Non-pigmented ciliary epithelial cell (primary cell): ENCODE results near the gene MAGI3.
A peak's percentile ranks its signal among the peaks of the same experiment; 100 is the strongest.

Source experiments
- DNase-seq: peaks from one replicate; pipeline ENCODE4 v3.0.0-alpha.2; 2010; ENCODE audit warnings: low read depth

MAGI3 gene

DNA sequence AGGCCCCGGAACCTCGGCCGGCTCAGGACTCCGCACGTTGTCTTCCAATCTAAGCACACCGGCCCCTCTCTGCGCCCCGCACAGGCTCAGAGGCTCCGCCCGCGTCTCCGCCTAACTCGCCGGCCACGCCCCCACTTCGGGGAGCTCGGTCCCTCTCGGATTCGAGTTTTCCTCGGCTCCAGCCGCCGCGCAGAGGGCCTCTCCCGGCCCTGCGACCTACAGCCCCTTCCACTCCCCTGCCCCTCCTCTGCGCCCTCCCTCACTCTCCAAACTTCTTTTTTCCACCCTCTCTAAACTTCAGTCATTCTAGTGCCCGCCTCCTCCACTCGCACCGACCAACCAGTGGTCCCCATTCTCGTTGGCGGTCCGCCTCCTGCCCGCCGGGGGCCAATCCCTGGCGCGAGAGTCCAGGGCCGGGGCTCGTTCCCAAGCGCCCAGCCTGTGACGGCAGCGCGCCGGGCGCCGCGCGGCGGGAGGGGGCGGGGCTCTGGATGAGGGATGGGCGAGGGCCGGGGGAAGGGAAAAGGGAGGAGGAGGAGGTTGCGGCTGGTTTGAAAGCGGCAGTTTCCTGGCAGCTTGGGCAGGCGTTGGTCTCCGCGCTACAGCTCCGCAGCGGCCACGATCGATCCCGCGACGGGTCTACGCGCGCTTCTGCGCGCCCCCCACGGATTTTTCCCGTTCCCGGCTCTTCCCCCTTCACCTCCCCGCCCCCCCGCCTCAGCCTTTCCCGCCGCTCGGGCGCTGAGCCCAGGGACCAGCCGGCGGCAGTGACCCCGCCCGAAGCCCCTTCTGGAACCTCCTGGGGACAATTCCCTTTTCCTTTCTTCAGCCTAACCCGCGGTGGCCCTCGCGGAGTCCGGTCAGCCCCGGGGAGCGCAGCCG lies at the start of gene MAGI3:
TSS of gene MAGI3 (plus strand) at position 563 of the 882 bp plus-strand sequence. CDS start 519 bp downstream, outside the sequence.
- DNase-seq = peak; percentile 92

DNA sequence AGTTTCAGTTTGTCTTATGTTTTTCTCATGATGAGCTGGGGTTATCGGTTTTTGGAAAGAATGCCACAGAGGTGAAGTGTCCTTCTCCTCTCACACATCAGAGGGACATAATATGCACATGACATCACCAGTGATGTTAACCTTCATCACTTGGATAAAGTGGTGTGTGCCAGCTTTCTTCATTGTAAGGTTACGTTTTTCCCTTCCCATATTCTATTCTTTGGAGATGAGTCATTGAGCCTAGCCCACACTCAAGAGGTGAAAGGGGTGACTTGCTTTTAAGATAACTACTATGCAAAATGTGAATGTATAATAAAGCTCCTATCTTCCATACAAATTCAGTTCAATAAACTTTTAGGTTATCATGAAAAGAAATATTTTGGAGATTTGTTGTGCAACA lies 36.7 kb upstream of the MAGI3 start:
- no peak for DNase-seq

DNA sequence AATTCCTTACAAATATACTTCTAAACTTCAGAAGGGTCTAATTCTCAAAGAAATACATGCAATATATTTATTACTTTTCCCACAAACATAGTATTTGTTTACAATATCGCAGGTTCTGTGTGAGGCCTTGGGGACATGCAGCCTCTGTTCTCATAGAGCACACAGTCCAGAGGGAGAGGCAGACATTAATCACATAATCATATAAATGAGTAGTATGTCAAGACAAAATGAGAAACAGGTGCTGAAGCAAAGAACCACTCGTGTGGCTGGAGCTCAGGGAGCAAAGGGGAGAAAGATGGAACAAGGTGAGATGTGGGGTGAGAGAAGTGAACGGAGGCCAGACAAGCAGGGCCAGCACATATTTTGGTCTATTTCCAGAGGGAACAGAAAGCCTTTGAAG lies 26.4 kb upstream of the MAGI3 start:
- DNase-seq = no peak

DNA sequence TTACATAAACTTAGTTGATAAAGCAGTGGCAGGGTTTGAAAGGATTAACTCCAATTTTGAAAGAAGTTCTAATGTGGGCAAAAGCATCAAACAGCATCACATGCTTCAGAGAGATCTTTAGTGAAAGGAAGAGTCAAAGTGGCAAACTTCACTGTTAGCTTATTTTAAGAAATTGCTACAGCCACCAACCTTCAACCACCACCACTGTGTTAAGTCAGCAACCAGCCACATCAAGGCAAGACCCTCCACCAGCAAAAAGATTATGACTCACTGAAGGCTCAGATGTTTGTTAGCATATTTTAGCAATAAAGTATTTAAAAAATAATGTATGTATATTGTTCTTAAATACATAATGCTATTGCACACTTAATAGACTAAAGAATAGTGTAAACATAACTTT lies 21.3 kb upstream of the MAGI3 start:
- DNase-seq = no peak

DNA sequence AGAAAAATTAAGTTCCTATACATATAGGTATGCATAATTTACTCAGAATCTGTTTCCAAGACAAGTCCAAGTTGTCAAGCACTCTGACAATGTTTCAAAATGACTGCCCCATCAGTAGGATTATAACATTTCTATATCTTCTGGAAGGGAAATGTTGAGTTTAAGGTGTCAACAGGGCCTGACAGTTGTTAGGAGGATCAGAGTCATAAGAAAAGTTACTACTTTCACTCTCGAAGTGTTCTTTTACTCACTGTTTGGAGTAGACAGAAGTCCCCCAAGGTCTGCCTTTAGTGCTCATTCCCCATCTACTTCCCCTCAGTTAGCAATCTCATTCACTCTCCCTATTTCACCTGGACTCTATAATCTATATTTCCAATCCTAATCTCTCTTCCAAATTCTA lies 20.6 kb upstream of the MAGI3 start:
- no peak for DNase-seq

DNA sequence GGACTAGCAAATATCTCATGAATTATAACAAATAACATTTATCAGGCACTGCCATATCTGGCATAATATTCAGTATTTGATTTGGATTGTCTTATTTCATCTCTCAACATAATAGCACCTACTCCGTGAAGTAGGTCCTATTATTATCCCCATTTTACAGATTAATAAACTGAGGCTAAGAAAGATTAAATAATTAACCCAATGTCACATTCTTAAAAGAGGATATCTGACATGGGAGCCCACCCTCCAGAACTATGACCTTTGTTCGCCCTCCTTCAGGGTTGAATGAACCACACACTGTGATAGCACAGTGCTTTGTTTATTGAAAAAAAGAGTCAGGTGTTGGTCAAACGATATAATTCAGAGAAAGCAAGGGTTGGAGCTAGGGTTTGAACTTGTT lies 19.4 kb upstream of the MAGI3 start:
- DNase-seq = no peak

DNA sequence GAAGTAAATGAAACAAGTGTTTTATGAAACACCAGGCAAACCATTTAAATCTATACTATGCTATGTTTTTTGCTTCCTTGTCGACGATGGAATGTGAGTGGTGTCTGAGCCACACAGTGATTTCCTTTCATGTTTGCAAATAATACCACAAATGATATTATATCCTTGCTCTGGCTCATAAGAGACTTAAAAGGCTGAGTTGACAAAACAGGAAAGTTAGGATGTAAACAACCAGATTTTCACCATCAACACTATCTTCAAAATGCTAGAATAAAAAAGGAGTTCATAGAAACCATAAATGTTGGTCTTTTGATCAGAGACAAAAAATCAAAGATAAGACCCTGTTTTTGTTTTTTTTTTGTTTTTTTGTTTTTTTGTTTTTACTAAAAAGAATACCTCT lies 17.8 kb upstream of the MAGI3 start:
- DNase-seq = no peak

DNA sequence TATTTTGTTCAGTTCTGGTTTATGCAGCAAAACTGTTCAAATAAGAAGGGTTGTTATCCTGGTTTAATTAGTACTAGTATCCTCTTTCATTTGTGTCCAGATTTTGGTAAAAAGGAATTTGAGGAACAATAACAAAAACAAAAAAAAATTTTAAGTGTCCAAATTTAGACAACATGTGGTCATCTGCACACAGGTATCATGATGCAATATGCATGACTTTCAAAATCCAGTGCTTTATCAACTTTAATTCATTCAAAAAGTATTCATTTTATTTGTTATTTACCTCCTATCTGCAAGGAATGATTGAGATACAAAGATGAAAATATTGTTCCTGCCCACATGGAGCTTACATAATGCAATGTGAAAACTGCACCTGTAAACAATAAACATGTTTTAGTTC lies 16.7 kb upstream of the MAGI3 start:
- no peak for DNase-seq

DNA sequence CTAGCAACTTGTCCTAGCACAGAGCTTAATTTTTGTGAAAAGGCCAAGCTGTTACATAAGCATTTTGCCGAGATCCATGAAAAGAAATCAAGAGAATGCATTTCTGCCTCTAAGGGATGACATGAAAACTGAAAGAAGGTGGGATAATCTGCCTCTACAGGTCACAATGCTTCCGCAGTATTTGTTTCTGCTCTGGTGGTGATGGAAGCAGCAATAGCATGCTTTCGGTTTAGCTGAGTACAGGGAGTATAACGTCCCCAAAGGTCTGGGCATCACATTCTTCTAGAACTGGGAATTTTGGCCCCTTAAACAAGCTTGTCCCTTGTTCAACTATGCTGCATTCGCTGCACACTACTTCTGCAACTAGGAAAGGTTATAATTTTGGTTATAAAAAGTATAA lies 14.4 kb upstream of the MAGI3 start:
- DNase-seq = no peak

DNA sequence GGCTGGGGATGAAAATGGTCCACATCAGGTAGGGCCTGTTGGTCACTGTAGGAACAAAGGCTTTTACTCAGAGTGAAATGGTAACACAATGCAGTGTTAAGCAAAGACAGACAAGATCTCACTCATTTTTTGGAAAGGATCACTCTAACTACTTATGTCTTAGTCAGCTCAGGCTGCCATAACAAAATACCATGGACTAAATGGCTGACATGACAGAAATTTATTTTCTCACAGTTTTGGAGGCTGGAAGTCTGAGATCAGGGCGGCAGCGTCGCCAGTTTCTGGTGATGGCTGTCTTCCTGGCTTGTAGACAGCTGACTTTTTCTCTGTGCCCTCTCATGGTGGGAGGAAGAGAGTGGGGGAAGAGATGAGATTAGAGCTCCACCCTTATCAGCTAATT lies 10.2 kb upstream of the MAGI3 start:
- DNase-seq = no peak

DNA sequence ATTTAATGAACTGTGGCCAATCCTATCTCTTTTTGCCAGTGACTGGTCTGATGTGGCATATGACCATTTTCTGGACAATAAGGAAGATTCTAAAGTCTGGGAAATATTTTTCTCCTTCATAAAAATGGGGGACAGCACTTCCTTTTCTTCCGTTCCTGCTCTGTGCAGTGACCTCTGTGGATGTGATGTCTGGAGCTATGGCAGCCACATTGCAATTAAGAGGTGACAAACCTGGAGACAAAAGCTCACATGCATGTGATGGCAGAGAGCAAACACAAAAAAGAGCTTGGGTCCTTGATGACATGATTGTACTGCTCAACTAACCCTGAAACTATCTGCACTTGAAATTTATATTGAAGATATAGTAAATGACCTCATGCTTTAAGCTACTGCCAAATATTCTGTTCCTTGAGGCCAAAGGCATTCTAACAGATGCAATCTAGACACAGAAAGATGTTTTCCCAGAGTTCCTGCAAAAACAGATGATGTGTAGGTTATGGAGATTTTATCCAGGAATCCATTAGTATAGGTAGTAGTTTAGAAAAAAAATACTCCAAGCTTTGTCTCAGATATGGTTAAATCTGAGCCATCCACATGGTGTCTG lies 2.2 kb upstream of the MAGI3 start:
- no peak for DNase-seq

DNA sequence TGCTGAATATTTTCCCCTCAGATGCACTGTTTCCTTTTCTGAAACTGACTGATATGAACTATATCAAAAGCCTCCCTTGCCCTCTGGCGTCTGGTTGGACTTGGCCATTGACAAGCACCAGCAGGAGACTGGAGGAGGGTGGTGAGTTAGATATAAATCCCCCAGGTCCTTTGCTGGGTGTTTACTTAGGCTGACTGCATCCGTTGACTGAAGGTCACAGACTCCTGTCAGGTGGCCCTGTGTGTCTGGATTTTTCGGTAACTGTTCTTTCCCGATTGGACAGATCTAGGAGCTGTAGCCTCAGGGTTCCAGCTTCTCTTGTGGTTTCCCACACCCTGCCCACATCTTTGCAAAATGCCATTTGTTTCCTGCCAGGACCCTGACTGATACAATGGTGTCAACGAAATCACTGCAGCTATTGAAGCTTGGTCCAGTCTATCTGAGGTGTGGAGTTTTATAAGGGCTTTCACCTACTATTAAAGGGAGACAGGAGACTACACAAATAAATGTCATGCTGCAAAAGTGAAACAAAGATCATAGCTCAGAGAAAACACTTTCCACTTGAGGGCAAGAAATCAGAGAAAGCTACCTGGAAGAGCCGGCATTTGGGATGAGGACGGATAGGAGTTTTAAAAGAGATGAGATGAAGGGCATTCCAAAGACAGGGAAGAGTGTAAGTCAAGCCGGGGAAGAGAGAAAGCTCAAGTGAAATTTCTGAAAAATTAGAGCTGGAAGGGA lies 1.5 kb upstream of the MAGI3 start:
- DNase-seq = no peak

DNA sequence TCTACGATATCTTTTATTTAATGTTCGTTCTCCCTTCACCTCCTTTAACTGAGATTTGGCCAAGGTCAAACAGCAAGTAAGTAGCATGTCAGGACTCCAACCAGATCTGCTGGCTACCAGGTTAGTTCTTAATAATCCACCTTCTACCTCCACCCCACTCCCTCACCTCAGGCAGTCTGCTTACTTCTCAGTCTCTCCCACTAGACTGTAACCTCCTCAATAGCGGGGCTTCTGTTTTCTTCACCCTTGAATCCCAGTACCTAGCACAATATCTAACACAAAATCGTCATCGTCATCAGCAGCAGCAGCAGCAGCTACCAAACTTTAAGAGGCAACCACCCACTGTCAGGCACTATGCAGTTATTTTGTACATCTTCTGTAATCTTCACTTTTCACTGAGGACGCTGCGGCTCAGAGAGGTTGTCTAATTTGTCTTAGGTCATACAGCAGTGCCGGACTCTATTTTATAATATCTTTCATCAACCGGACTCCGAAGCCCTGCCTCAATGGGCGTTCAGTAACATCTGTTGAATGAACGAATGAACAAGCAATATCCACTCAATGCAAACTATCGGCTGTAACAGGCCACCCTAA lies 859 bp upstream of the MAGI3 start:
- no peak for DNase-seq

DNA sequence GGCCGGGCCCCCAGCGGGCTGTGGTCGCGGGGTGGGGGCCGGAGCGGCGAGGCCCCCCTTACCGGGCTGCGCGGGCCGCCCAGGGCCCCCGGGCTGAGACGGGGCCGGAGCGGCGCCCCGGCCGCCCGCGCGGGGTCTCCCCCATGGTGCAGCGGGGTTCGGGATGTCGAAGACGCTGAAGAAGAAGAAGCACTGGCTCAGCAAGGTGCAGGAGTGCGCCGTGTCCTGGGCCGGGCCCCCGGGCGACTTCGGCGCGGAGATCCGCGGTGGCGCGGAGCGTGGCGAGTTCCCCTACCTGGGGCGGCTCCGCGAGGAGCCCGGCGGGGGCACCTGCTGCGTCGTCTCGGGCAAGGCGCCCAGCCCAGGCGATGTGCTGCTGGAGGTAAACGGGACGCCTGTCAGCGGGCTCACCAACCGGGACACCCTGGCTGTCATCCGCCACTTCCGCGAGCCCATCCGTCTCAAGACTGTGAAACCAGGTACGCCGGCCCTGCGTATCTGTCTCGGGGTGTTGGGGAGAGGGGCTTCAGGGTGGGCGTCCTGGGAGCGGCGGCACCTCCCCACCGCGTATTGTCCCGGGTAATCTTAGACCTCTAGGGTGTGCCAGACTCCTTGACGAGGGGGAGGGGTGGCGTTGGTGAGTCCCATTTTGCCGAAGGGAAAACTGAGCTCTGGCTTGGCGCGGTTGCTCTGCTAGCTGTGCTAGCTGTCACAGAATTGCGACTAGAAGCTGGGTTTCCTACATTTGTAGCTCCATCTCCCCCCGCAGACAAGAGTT lies 745 bp downstream of the MAGI3 start:
- DNase-seq = no peak

DNA sequence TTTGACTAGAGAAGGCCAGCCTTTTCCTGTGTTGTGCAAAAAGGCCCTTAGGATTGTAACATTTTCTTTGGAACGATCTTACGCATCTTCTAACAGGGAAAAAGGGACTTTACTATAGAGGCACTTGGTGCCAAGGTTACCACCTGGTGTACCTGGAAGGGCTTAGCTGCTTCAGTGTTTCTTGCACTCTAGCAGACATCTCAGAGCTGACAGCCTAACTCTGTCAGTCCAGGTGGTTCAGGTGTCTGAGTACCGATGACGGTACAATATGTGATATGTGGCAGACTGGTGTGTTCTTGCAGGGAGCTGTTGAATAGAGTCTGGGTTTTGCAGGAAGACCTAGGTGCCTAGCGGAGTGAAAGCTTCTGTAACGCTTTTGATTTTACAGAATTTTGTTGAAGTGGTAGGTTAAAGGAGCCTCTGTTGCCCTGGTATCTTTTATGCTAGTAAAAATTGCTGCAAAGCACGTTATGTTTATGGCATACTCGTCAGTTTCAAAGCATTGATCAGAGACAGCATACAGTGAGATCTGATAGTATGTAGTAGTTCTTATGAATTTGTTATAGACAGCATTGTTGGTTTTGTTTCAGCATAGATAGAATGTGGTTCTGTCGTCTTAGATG lies 1.4 kb downstream of the MAGI3 start:
- DNase-seq = no peak

DNA sequence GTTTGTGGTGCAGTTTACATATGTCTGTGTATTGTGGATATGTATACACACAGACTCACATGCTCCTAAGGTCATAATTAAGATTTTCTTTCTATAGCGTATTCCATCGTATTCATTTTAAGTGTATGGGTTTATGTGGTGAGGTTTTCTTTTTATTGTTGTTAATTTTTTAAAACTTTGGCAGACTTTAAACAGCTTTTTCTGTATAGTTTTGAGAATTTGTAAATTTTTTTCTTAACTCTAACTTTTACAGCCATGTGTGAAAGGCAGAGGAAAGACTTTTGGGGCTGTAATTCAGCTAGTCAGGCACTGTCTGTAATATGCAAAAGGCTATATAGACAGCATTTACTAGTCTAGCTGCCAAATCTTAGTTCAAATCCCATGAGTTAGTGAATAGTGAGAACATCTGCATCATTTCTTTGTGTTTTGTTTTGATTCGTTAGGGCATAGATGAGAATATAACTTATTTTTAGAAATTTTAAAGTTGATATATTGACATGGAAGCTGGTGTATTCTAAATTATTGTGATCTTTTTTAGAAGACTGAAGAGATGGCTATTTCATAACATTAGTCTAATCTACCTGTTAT lies 2.3 kb downstream of the MAGI3 start:
- no peak for DNase-seq

DNA sequence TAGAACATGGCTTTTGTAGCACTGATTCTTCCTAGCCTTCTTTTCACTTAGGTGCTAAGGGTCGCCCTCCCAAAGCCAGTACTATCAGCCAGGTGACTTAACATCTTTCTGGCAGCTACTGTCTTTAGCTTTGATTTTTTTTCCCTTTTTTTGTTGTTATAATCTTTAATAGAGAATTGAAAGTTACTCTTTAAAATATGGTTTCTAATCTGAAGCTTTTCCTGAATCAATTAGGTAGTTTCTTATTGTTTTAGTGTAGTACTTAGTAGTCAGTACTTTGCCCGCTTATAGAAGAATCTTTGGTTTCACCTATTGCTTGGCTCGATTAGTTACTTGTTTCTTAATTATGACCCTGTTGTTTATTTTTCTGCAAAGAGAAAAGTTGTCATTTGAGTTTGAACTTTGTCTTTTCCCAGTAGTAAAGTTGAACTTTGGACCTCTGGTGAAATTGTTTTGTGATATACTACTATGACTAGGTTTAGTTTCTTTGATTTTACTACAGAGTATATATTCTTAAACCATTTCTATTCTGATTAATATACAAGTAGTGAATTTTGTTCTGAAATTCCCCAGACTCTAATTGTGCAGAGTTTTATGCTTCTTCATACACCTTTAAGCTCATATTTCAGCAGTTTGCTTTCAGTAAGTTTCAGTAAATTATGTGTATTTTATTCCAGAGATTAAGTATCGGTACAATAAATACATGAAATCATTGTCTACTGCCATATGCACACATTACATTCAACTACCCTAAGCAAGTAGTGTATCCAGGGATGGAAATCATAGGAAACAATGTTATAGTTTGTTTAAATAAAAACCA lies 3.9 kb downstream of the MAGI3 start:
- DNase-seq = no peak

DNA sequence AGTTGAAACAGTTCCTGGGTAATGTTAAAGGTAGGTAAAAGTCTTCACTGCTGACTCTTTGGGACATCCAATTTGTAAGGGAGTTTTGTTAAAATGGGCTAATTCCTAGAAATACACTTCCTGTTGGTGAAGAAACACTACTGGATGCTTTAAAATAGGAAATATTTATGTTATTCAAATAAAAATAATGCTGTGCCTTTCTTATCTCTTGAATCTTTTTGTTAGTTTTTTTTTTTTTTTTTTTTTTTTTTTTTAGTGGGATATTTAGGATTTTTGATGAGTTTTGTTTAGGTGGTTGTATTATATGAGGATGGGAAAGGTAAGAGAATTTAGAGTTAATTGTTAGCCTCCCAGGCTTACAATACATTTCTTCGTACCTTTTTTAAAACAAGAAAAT lies 4.5 kb downstream of the MAGI3 start:
- DNase-seq = no peak

DNA sequence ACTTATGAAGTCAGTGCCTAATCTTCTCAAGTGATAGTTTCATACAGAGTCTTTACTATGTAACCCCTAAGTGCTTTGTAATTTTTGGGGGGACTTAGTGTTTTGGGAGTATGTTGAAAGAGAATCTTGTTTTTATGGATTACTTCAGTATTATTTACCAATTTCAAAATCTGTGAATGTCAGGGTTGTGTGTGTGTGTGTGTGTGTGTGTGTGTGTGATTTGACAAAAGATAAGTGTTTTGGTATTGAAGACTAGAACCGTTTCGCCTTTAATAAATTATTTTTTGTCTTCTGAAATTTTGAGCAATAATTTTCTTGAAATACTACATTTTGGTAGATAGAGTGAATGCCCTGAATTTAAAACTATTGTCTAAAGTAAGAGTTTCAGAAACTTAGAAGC lies 5.8 kb downstream of the MAGI3 start:
- no peak for DNase-seq

DNA sequence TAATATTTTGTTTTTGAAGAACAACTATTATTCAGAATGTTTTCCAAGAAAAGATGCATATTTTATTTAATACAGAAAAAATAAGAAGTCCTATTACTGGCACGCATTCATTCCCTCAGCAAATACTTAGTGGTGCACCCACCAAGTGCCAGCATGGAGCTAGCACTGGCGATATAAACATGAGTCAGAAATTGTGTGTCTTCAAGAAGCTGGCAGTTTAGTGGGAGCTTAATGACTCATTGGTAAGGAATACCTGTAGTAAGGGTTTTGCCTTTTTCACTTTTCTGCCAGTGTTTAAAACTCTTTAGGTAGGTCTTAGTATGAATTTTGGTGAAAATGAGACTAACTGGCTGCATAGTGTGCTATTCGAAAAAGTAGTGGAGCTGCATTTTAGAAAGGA lies 6.3 kb downstream of the MAGI3 start:
- DNase-seq = peak; percentile 41
